H9 (cell line): Measurements from ENCODE around the gene NAE1. TPM values are rescaled to one million over a fixed set of nuclear protein-coding genes. Genes with fewer than 3 reads are reported as not detected.

Experiments used
- DNase-seq: peaks from one replicate; pipeline ENCODE4 v3.0.0-alpha.2; 2017
- H2AFZ ChIP-seq: one replicate; pipeline ENCODE4 v1.6.1; 2013; ENCODE audit warnings: mild to moderate bottlenecking, low read length, control low read depth, moderate library complexity
- H2AK5ac ChIP-seq: 2 replicates; pipeline ENCODE4 v1.6.1; 2013; ENCODE audit warnings: low read length, control low read depth, mixed read lengths; ENCODE audit not compliant: insufficient read length
- H2BK120ac ChIP-seq: one replicate; pipeline ENCODE4 v1.6.1; 2013; ENCODE audit warnings: low read depth, mild to moderate bottlenecking, low read length, control low read depth, inconsistent platforms; ENCODE audit not compliant: poor library complexity, severe bottlenecking
- H2BK12ac ChIP-seq: 2 replicates; pipeline ENCODE4 v1.6.1; 2013; ENCODE audit warnings: low read length, control low read depth, mixed read lengths, low read depth; ENCODE audit not compliant: insufficient read length
- H2BK15ac ChIP-seq: 2 replicates; pipeline ENCODE4 v1.6.1; 2013; ENCODE audit warnings: low read depth, low read length, control low read depth
- H2BK20ac ChIP-seq: one replicate; pipeline ENCODE4 v1.6.1; 2013; ENCODE audit warnings: low read depth, mild to moderate bottlenecking, low read length, control low read depth, inconsistent platforms; ENCODE audit not compliant: poor library complexity, severe bottlenecking
- H2BK5ac ChIP-seq: 2 replicates; pipeline ENCODE4 v1.6.1; 2013; ENCODE audit warnings: low read length, control low read depth, mixed read lengths; ENCODE audit not compliant: insufficient read length
- H3K14ac ChIP-seq: 2 replicates; pipeline ENCODE4 v1.6.1; 2013; ENCODE audit warnings: low read length, control low read depth; ENCODE audit not compliant: insufficient read depth
- H3K18ac ChIP-seq: 2 replicates; pipeline ENCODE4 v1.6.1; 2013; ENCODE audit warnings: low read depth, mild to moderate bottlenecking, mixed read lengths, low read length, control low read depth; ENCODE audit not compliant: insufficient read length
- H3K23ac ChIP-seq: 2 replicates; pipeline ENCODE4 v1.6.1; 2013; ENCODE audit warnings: low read length, control low read depth, mixed read lengths, low read depth; ENCODE audit not compliant: insufficient read length
- H3K23me2 ChIP-seq: 2 replicates; pipeline ENCODE4 v1.6.1; 2013; ENCODE audit warnings: low read depth, mild to moderate bottlenecking, mixed read lengths, low read length, control low read depth; ENCODE audit not compliant: insufficient read length, poor library complexity, severe bottlenecking
- H3K27ac ChIP-seq: 2 replicates; pipeline ENCODE4 v1.5.1; 2013; ENCODE audit warnings: low read length, control low read depth, mixed read lengths, low read depth; ENCODE audit not compliant: insufficient read length
- H3K27me3 ChIP-seq: 2 replicates; pipeline ENCODE4 v1.6.1; 2013; ENCODE audit warnings: low read length, control low read depth, inconsistent platforms; ENCODE audit not compliant: insufficient read depth
- H3K4ac ChIP-seq: 2 replicates; pipeline ENCODE4 v1.6.1; 2013; ENCODE audit warnings: low read depth, mild to moderate bottlenecking, control low read depth, inconsistent platforms, low read length, moderate library complexity
- H3K4me1 ChIP-seq: 2 replicates; pipeline ENCODE4 v1.6.1; 2013; ENCODE audit warnings: low read length, control low read depth, inconsistent platforms; ENCODE audit not compliant: insufficient read depth
- H3K4me2 ChIP-seq: 2 replicates; pipeline ENCODE4 v1.6.1; 2013; ENCODE audit warnings: low read length, control low read depth, mixed read lengths; ENCODE audit not compliant: insufficient read length, insufficient read depth
- H3K56ac ChIP-seq: 2 replicates; pipeline ENCODE4 v1.6.1; 2013; ENCODE audit warnings: low read depth, mild to moderate bottlenecking, mixed read lengths, low read length, control low read depth; ENCODE audit not compliant: insufficient read length
- H3K79me1 ChIP-seq: 2 replicates; pipeline ENCODE4 v1.6.1; 2013; ENCODE audit warnings: low read depth, mild to moderate bottlenecking, moderate library complexity, low read length, control low read depth, inconsistent platforms; ENCODE audit not compliant: insufficient read depth, poor library complexity, severe bottlenecking
- H3K79me2 ChIP-seq: 2 replicates; pipeline ENCODE4 v1.6.1; 2013; ENCODE audit warnings: low read length, control low read depth, inconsistent platforms; ENCODE audit not compliant: insufficient read depth
- H3K9ac ChIP-seq: 2 replicates; pipeline ENCODE4 v1.6.1; 2013; ENCODE audit warnings: low read length, control low read depth, mixed read lengths; ENCODE audit not compliant: insufficient read length; ENCODE audit errors: extremely low read depth
- H3K9me3 ChIP-seq: one replicate; pipeline ENCODE4 v1.6.1; 2013; ENCODE audit warnings: low read depth, low read length, inconsistent platforms; ENCODE audit not compliant: control insufficient read depth
- H3T11ph ChIP-seq: one replicate; pipeline ENCODE4 v1.6.1; 2013; ENCODE audit warnings: mild to moderate bottlenecking, low read length, control low read depth, inconsistent platforms
- H4K20me1 ChIP-seq: one replicate; pipeline ENCODE4 v1.6.1; 2013; ENCODE audit not compliant: control insufficient read depth, insufficient read length, insufficient read depth
- H4K5ac ChIP-seq: 2 replicates; pipeline ENCODE4 v1.6.1; 2013; ENCODE audit warnings: low read depth, mild to moderate bottlenecking, mixed read lengths, low read length, control low read depth; ENCODE audit not compliant: insufficient read length
- H4K8ac ChIP-seq: replicated peaks from 2 replicates; pipeline ENCODE4 v1.6.1; 2013; ENCODE audit warnings: low read length, control low read depth, mixed read lengths, low read depth; ENCODE audit not compliant: insufficient read length
- H4K91ac ChIP-seq: 2 replicates; pipeline ENCODE4 v1.6.1; 2013; ENCODE audit warnings: low read depth, mild to moderate bottlenecking, moderate library complexity, mixed read lengths, low read length, control low read depth; ENCODE audit not compliant: insufficient read length
- H3K27ac Mint-ChIP-seq, 3 experiments: 2 replicates in 2 of 3; 3 replicates in 1 of 3; pipeline ENCODE4 v1.8.0; 2020 to 2021; ENCODE audit warnings: mixed read lengths in 3 of 3, mild to moderate bottlenecking in 1 of 3, moderate library complexity in 1 of 3
- H3K27me3 Mint-ChIP-seq: 2 replicates; pipeline ENCODE4 v1.8.0; 2021; ENCODE audit warnings: low read depth, mild to moderate bottlenecking, moderate library complexity, mixed read lengths
- H3K36me3 Mint-ChIP-seq, 3 experiments: 2 replicates in 2 of 3; 3 replicates in 1 of 3; pipeline ENCODE4 v1.8.0; 2020 to 2021; ENCODE audit warnings: low read depth in 3 of 3, mixed read lengths in 3 of 3; ENCODE audit not compliant: insufficient read depth in 1 of 3
- H3K4me1 Mint-ChIP-seq, 2 experiments: 2 replicates each; pipeline ENCODE4 v1.8.0; 2020; ENCODE audit warnings: mixed read lengths in 2 of 2
- H3K4me3 Mint-ChIP-seq, 2 experiments: 2 replicates in 1 of 2; 3 replicates in 1 of 2; pipeline ENCODE4 v1.8.0; 2020 to 2021; ENCODE audit warnings: mild to moderate bottlenecking in 2 of 2, mixed read lengths in 2 of 2, moderate library complexity in 1 of 2
- H3K9me3 Mint-ChIP-seq, 2 experiments: 2 replicates in 1 of 2; 3 replicates in 1 of 2; pipeline ENCODE4 v1.8.0; 2020; ENCODE audit warnings: mild to moderate bottlenecking in 2 of 2, mixed read lengths in 2 of 2, moderate library complexity in 1 of 2
- CTCF ChIP-seq: fragments of 200-600 bp; sonication (generic); conservative IDR thresholded peaks from 3 replicates; pipeline ENCODE4 v1.8.0; 2021; ENCODE audit warnings: antibody characterized with exemption, mild to moderate bottlenecking
- WGBS: extraction: QIAGEN DNeasy Blood & Tissue Kit; methylation state at CpG from one replicate; pipeline ENCODE4 v1.1.7; 2013; ENCODE audit warnings: missing lambda C conversion rate, low lambda C conversion rate, mixed read lengths; ENCODE audit not compliant: insufficient read length; ENCODE audit errors: extremely low coverage; 5-methylcytosine and 5-hydroxymethylcytosine counted together
- total RNA-seq: library from RNA; stranded (reverse); gene quantifications from 2 replicates; pipeline ENCODE4 v1.2.1, GENCODE V29; 2021

NAE1 gene
- total RNA-seq, 1 experiment from 2014 or later = 144 TPM

GRCh38 chr16:66754819-66755218 lies 76.0 kb downstream of the NAE1 start:
- H3K9ac ChIP-seq = no peak overlapping the region
- no peaks in the 10 kb centered on the region for H3K9me3 Mint-ChIP-seq
- no peaks in the 10 kb centered on the region for H3K27me3 ChIP-seq
- H2BK120ac ChIP-seq = no peak overlapping the region
- H3K36me3 Mint-ChIP-seq = peaks cover 3 to 12% (median 11%) of the 10 kb centered on the region in 3 experiments
- H2BK5ac ChIP-seq = no peak overlapping the region
- H2AK5ac ChIP-seq = no peak overlapping the region
- H3K14ac ChIP-seq = no peak overlapping the region
- H3K27me3 Mint-ChIP-seq = peaks cover 15% of the 10 kb centered on the region
- no peak overlapping the region for H4K8ac ChIP-seq
- H2BK15ac ChIP-seq = no peak overlapping the region
- peaks cover 12% of the 10 kb centered on the region for H3K79me2 ChIP-seq
- WGBS = no CpG with 5 or more reads among the region's 3 CpGs
- DNase-seq = no peak
- H3K4me1 Mint-ChIP-seq = peaks cover 13 to 17% of the 10 kb centered on the region in 2 experiments
- H3K56ac ChIP-seq = no peak overlapping the region
- peaks cover 8% of the 10 kb centered on the region for H3K23me2 ChIP-seq
- no peak overlapping the region for H4K5ac ChIP-seq
- H3K4me2 ChIP-seq = no peak overlapping the region
- H3K79me1 ChIP-seq = peaks cover 9% of the 10 kb centered on the region
- H3K9me3 ChIP-seq = no peaks in the 10 kb centered on the region
- H3T11ph ChIP-seq = no peak overlapping the region
- H2AFZ ChIP-seq = no peak overlapping the region
- H2BK20ac ChIP-seq = no peak overlapping the region
- H3K4me1 ChIP-seq = no peaks in the 10 kb centered on the region; the same call in 1 of the 2 replicates
- no peak overlapping the region for H3K23ac ChIP-seq
- H4K20me1 ChIP-seq = peaks cover 5% of the 10 kb centered on the region
- no peak overlapping the region for H3K27ac ChIP-seq
- no peak for TF ChIP-seq CTCF
- H3K18ac ChIP-seq = no peak overlapping the region
- H3K4me3 Mint-ChIP-seq = no peak overlapping the region
- no peak overlapping the region for H4K91ac ChIP-seq
- no peak overlapping the region for H2BK12ac ChIP-seq
- no peak overlapping the region for H3K4ac ChIP-seq
- no peak overlapping the region for H3K27ac Mint-ChIP-seq
